Neutrophil (primary cell): Measurements from ENCODE around the gene CH25H.

Experiments
- H3K27ac ChIP-seq: fragments of 200-600 bp; sonication (generic); 2 replicates; pipeline ENCODE4 v1.5.1; 2016; ENCODE audit warnings: mild to moderate bottlenecking, moderate library complexity
- H3K27me3 ChIP-seq: fragments of 200-600 bp; sonication (generic); 2 replicates; pipeline ENCODE4 v1.6.0; 2016; ENCODE audit warnings: mild to moderate bottlenecking
- H3K36me3 ChIP-seq: fragments of 200-600 bp; sonication (generic); 2 replicates; pipeline ENCODE4 v1.5.1; 2017
- H3K4me1 ChIP-seq, 2 experiments: fragments of 200-600 bp in 1 of 2; sonication (generic) in 1 of 2; 1 replicate in 1 of 2; 2 replicates in 1 of 2; pipeline versions ENCODE4 v1.5.1 to v1.6.1; 2013 to 2016; ENCODE audit warnings: low read depth in 1 of 2, low read length in 1 of 2, mild to moderate bottlenecking in 1 of 2, moderate library complexity in 1 of 2; ENCODE audit not compliant: control insufficient read depth in 1 of 2, insufficient read depth in 1 of 2
- H3K4me3 ChIP-seq, 2 experiments: fragments of 200-600 bp in 1 of 2; sonication (generic) in 1 of 2; 1 replicate in 1 of 2; 2 replicates in 1 of 2; pipeline ENCODE4 v1.5.1; 2013 to 2016; ENCODE audit warnings: low read depth in 1 of 2, low read length in 1 of 2, mild to moderate bottlenecking in 1 of 2, moderate library complexity in 1 of 2
- H3K9me3 ChIP-seq: fragments of 200-600 bp; sonication (generic); 2 replicates; pipeline ENCODE4 v1.5.1; 2016
- TF ChIP-seq, protein P1 (sequence below): fragments of 200-600 bp; sonication (generic); IDR thresholded peaks from 2 replicates; pipeline ENCODE4 v1.5.1; 2016; ENCODE audit warnings: antibody characterized with exemption

The CH25H gene

DNA sequence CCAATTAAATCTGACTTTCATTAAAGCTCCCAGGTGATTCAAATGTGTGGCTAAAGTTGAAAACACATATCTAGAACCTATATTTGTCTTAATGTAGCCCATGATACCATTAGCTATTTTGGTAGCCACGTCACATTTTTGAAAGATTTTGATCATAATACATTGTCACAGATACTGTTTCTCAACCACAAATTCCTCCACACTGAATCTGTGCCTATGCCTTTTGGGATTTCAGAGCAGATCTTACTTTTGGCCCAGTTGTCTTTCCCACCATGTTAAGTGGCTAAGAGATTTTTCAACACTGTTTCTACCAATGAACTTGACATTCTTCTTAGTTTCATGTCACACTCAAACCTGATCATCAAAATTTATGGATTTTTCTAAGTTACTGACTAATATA is 47.4 kb downstream of the CH25H start:
- H3K27me3 ChIP-seq, result peaks cover 4% of the 10 kb centered on the region
- peaks cover 14 to 15% of the 10 kb centered on the region in 2 experiments for H3K4me1 ChIP-seq
- H3K4me3 ChIP-seq, result no peak overlapping the region
- H3K9me3 ChIP-seq, result no peaks in the 10 kb centered on the region
- no peak overlapping the region for H3K27ac ChIP-seq
- TF ChIP-seq, protein P1, sequence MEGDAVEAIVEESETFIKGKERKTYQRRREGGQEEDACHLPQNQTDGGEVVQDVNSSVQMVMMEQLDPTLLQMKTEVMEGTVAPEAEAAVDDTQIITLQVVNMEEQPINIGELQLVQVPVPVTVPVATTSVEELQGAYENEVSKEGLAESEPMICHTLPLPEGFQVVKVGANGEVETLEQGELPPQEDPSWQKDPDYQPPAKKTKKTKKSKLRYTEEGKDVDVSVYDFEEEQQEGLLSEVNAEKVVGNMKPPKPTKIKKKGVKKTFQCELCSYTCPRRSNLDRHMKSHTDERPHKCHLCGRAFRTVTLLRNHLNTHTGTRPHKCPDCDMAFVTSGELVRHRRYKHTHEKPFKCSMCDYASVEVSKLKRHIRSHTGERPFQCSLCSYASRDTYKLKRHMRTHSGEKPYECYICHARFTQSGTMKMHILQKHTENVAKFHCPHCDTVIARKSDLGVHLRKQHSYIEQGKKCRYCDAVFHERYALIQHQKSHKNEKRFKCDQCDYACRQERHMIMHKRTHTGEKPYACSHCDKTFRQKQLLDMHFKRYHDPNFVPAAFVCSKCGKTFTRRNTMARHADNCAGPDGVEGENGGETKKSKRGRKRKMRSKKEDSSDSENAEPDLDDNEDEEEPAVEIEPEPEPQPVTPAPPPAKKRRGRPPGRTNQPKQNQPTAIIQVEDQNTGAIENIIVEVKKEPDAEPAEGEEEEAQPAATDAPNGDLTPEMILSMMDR, result no peak
- no peaks in the 10 kb centered on the region for H3K36me3 ChIP-seq

DNA sequence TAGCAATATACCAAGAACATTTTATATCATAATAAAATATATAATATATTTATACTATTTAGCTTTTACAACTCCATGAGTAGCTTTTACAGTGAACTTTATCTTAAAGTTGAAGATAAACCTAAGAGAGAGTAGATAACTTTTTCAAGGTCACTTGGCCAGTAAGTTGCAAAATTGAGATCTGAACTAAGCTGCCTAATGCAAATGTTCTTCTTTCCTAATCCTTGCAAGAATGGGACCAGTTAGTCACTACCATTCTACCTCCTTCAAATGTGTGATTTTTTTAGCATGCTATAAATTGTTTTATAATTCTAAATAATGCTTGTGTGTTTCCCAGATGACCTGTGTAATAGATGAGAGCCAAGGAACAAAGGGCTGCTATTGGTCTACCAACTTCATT is 47.8 kb downstream of the CH25H start:
- Histone ChIP-seq H3K4me3 (no peak overlapping the region), H3K4me1 (peaks cover 12 to 13% of the 10 kb centered on the region in 2 experiments), H3K9me3 (no peaks in the 10 kb centered on the region), H3K27ac (no peak overlapping the region), H3K36me3 (no peaks in the 10 kb centered on the region), H3K27me3 (peaks cover 4% of the 10 kb centered on the region)
- TF ChIP-seq, protein P1, result no peak

DNA sequence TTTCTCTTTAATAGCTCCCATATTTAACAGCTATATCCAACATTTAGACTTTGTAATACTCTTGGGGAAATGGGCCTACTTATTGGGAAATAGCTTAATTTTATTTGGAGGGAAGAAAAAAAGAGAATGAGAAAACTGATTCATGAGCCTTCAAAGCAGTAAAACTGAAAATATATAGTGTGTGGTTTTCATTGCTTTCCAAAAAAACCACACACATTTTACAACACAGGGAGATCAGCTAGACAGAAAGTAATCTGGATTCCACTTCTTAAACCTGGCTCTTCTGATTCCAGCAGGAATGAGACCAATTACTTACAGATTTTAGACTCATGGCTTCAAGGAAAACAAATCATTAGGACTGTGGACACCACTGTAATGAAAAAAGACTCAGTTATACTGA is 48.7 kb downstream of the CH25H start:
- H3K4me3 ChIP-seq, result no peak overlapping the region
- H3K9me3 ChIP-seq, result no peaks in the 10 kb centered on the region
- TF ChIP-seq, protein P1, result no peak
- peaks cover 4% of the 10 kb centered on the region for H3K27me3 ChIP-seq
- H3K27ac ChIP-seq, result no peak overlapping the region
- no peaks in the 10 kb centered on the region for H3K36me3 ChIP-seq
- peaks cover 3 to 4% of the 10 kb centered on the region in 2 experiments for H3K4me1 ChIP-seq

DNA sequence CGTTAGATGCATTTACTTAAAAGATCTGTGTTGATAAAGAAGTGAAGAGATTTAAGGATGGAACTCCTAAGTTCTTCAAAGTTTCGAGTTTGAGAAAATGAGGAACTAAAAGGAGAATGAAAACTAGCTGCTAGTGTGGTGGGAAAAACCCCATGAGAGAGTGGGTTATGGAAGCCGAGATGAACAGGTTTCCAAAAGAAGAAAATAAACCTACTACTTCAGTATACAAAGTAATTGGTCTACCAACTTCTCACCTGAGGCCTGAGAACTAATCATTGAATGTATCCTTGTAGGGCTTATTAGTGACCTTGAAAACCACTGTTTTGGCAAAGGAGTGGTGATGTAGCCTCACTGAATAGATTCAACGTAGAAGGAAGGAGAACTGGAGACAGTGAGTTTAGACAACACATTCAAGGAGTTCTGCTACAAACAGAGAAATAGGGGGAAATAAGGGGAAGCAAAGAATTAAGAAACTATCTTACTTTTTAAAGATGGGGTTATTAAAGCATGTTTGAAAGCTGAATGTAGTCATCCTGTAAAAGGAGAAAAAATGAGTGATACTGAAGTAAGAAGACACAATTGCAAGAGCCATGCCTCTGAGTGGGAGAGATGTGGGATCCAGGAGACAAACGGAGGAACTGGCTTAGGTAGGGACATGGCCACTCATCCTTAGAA is 50.8 kb downstream of the CH25H start:
- Histone ChIP-seq H3K4me3 (no peak overlapping the region), H3K36me3 (no peaks in the 10 kb centered on the region), H3K27me3 (peaks cover 4% of the 10 kb centered on the region), H3K4me1 (no peaks in the 10 kb centered on the region), H3K9me3 (no peaks in the 10 kb centered on the region), H3K27ac (no peak overlapping the region)
- TF ChIP-seq, protein P1, result no peak
